ENCODE data around the gene DNAH17.

The DNAH17 gene

DNA sequence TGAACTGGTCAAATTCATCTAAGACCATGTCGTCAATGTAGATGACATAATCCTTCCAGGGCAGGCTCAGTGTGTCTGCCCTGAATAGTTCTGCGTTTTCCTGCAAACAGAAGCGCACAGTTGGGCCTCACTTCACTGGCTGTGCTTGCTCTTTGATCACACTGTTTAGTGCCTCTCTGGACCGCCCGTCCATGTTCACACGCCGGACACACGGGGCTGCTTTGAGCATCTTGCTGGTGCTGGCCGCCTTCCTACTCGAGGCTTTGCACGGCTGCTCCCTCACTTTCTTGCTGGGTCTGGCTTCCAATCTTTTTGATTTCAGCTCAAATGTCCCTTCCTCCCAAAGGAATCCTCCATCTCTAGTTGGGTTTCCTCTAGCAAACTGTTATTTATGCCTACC, 37.4 kb downstream of the DNAH17 start:
- Histone ChIP-seq H3K36me3 (ENCODE audit: control insufficient read depth, insufficient read depth, low read length) (no peaks in the 10 kb centered on the region), H3K9ac (ENCODE audit: low read length) (no peak overlapping the region), H3K27ac (ENCODE audit: low read depth, low read length) (no peak overlapping the region), H3K27me3 (ENCODE audit: control insufficient read depth, insufficient read depth, low read length) (no peaks in the 10 kb centered on the region), H3K4me1 (ENCODE audit: control insufficient read depth, insufficient read depth, low read length) (peaks cover 4% of the 10 kb centered on the region; the same call in 1 of the 2 replicates), H3K9me3 (ENCODE audit: control insufficient read depth, insufficient read depth, low read depth, low read length) (no peaks in the 10 kb centered on the region), H3K4me3 (ENCODE audit: low read depth, low read length) (no peak overlapping the region)

DNA sequence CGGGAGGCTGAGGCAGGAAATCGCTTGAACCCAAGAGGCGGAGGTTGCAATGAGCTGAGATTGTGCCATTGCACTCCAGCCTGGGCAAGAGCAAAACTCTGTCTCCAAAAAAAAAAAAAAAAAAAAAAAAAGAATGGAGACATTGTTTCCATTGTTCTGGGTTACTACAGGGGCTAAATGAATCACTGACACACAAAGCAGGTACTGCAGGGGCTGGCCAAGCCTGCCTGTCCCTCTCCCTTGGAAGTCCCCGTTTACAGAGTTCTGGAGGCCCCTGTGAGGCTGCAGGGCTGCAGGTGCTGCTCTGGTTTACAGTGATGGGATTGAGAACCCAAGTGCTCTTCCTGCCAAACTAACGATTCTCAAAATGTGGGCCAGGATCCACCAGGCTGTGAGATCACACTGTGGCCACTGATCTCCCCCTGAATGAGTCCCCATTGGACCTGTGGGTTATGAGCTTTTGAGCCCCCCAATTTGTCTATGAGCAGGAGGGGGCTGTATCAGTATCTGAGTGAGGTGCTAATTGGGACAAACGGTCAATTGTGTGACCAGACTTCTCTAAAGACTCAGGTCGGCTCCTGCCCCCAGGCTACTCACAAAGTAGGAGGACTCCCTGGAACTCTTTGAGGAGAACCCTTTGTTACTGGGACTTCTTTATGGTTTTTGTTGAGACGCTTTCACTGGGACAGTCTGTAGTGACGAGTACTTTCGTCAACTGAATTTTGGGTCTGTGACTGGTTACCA, 39.0 kb downstream of the DNAH17 start:
- Histone ChIP-seq H3K27ac (ENCODE audit: low read depth, low read length) (no peak overlapping the region), H3K9ac (ENCODE audit: low read length) (no peak overlapping the region), H3K4me1 (ENCODE audit: control insufficient read depth, insufficient read depth, low read length) (peaks cover 4% of the 10 kb centered on the region; the same call in 1 of the 2 replicates), H3K27me3 (ENCODE audit: control insufficient read depth, insufficient read depth, low read length) (no peaks in the 10 kb centered on the region), H3K4me3 (ENCODE audit: low read depth, low read length) (no peak overlapping the region), H3K9me3 (ENCODE audit: control insufficient read depth, insufficient read depth, low read depth, low read length) (no peaks in the 10 kb centered on the region), H3K36me3 (ENCODE audit: control insufficient read depth, insufficient read depth, low read length) (no peaks in the 10 kb centered on the region)

DNA sequence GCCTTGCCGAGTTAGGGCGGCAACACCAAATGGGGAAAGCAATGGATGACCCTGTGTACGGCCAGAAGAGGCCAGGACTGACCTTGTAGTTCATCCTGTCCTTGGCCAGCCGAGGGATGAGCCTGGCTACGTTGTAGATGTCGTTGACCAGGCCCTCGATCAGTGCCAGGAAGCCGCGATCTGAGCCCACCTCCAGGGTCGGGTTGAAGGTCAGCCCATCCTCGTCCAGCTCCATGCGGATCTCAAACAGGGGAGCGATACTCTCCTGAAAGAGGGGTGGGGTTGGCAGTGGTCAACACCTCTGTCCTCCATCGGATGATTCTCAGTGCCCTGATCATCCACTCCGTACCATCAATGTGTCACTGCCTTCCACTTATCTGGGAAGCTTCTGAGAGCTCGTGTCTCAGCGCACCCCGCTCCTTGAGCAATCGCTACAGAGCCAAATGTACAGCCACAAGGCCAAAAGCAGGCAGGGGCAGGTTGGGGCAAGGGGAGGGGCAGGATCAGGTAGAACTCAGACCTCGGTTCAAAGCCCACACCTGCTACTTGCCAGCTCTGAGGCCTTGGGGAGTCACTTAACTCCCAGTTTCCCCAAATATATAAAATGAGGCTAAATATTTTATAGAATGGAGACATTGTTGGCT, 39.9 kb downstream of the DNAH17 start:
- H3K4me1 ChIP-seq (ENCODE audit: control insufficient read depth, insufficient read depth, low read length): peaks cover 4% of the 10 kb centered on the region; the same call in 1 of the 2 replicates
- H3K9me3 ChIP-seq (ENCODE audit: control insufficient read depth, insufficient read depth, low read depth, low read length): no peaks in the 10 kb centered on the region
- H3K4me3 ChIP-seq (ENCODE audit: low read depth, low read length): no peak overlapping the region
- no peak overlapping the region for H3K9ac ChIP-seq (ENCODE audit: low read length)
- H3K27ac ChIP-seq (ENCODE audit: low read depth, low read length): no peak overlapping the region
- H3K27me3 ChIP-seq (ENCODE audit: control insufficient read depth, insufficient read depth, low read length): no peaks in the 10 kb centered on the region
- H3K36me3 ChIP-seq (ENCODE audit: control insufficient read depth, insufficient read depth, low read length): no peaks in the 10 kb centered on the region

DNA sequence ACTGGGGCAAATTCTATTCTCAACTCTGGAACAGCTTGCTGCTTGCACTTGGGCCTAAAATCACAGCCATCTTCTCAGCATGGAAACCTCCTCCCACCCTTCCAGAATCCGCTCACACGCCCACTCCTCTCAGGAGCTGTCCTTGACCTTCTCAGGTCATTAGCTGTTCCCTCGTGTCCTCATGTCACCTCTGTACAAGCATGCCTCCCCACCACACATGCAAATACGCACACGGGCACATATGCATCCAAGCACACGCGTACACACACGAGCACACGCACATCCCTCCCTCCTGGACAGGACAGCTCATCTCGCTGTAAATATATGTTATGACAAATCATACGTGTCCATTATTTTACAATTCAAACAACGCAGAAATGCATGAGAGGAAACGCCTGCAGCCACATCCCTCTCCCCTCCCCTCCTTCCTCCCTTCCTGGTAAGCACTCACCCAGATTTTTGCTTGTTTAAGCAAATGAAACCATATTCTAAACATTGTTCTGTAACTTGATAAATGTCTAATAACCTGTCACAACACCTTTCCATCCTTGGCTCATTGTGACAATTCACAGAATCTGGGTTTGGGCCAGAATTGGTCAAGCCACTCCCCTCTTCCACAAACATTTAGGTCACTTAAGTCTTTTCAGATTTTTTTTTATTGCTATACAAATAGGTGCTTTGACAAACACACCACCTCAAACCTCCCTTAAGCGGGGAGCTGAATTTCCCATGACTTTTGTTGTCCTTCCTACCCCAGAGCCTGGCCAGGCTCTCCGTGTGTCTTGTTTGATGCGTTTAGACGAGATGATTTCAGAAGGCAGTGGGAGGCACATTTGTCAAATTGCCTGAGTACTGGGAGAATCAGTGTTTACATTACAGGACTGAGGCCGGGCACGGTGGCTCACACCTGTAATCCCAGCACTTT, 41.7 kb downstream of the DNAH17 start:
- H3K4me1 ChIP-seq (ENCODE audit: control insufficient read depth, insufficient read depth, low read length): no peaks in the 10 kb centered on the region
- no peak overlapping the region for H3K9ac ChIP-seq (ENCODE audit: low read length)
- no peak overlapping the region for H3K27ac ChIP-seq (ENCODE audit: low read depth, low read length)
- no peaks in the 10 kb centered on the region for H3K36me3 ChIP-seq (ENCODE audit: control insufficient read depth, insufficient read depth, low read length)
- H3K9me3 ChIP-seq (ENCODE audit: control insufficient read depth, insufficient read depth, low read depth, low read length): no peaks in the 10 kb centered on the region
- H3K27me3 ChIP-seq (ENCODE audit: control insufficient read depth, insufficient read depth, low read length): no peaks in the 10 kb centered on the region
- H3K4me3 ChIP-seq (ENCODE audit: low read depth, low read length): no peak overlapping the region

DNA sequence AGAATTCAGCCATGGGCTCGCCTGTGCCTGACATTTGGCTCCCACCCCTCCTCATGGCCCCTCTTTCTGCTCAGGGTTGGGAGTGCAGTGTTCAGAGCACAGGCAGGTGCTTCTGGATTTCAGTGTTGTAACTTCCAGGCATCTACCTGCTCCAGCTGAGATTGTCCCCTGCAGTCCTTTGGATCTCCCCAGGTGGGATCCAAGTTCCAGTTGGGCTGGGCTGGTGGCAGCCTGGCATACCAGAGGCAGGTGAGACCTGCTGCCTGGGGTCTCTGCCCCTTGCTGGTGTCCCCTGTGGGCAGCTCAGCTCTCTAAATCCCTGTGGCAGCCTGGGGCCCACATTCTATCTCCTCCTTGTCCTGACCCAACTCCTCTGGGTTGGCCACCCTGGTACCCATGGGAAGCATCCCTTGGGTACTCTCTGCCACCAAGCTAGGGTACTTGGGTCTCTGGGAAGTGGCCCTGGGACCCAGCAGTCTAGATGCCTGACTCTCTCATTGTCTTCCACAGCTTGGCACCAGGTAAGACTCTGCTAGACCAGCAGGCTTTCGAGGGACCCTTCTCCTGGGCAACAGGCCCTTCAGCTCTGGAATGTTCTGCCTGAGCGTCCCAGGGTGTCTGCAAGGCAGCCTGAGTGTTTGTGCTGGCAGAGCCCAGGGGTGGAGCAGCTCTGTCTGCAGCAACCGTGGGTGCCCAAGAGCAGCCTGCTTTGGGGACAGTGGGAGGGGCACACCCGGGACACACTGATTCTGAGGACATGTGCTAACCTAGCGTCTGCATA, 42.5 kb downstream of the DNAH17 start:
- Histone ChIP-seq H3K9me3 (ENCODE audit: control insufficient read depth, insufficient read depth, low read depth, low read length) (no peaks in the 10 kb centered on the region), H3K4me3 (ENCODE audit: low read depth, low read length) (no peak overlapping the region), H3K36me3 (ENCODE audit: control insufficient read depth, insufficient read depth, low read length) (no peaks in the 10 kb centered on the region), H3K4me1 (ENCODE audit: control insufficient read depth, insufficient read depth, low read length) (no peaks in the 10 kb centered on the region), H3K9ac (ENCODE audit: low read length) (no peak overlapping the region), H3K27me3 (ENCODE audit: control insufficient read depth, insufficient read depth, low read length) (no peaks in the 10 kb centered on the region), H3K27ac (ENCODE audit: low read depth, low read length) (no peak overlapping the region)

DNA sequence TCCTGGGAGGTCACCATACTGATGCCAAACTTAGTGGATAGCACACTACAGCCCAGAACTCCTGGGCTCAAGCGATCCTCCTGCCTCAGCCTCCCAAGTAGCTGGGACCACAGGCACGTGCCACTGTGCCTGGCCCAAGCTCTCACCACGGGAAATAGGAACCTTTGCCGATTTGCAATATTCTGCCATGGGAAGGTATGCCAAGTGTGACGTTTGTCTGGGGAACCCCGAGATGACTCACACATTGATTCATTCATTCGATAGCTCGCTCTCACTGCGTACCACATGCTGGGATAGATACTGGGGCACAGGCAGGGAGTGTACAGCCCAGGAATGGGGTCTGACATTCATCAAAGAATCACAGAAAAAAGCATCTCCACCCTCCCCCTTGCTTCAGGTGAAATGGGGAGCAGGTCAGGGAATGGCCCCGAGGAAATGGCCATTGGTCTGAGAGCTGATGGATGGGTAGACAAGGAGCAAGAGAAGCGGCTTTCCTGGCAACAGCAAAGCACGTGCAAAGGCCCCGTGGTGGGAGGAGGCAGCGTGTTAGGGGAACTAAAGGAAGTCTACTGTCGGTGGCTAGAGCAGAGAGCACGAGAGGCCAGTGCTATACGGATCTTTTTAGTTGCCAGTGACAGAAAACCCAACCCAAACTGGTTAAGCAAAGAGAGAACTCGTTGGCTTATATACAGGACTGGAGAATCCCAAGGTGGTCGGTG, 44.1 kb downstream of the DNAH17 start:
- Histone ChIP-seq H3K36me3 (ENCODE audit: control insufficient read depth, insufficient read depth, low read length) (no peaks in the 10 kb centered on the region), H3K4me1 (ENCODE audit: control insufficient read depth, insufficient read depth, low read length) (no peaks in the 10 kb centered on the region), H3K27ac (ENCODE audit: low read depth, low read length) (no peak overlapping the region), H3K9me3 (ENCODE audit: control insufficient read depth, insufficient read depth, low read depth, low read length) (no peaks in the 10 kb centered on the region), H3K27me3 (ENCODE audit: control insufficient read depth, insufficient read depth, low read length) (no peaks in the 10 kb centered on the region), H3K4me3 (ENCODE audit: low read depth, low read length) (no peak overlapping the region), H3K9ac (ENCODE audit: low read length) (no peak overlapping the region)

DNA sequence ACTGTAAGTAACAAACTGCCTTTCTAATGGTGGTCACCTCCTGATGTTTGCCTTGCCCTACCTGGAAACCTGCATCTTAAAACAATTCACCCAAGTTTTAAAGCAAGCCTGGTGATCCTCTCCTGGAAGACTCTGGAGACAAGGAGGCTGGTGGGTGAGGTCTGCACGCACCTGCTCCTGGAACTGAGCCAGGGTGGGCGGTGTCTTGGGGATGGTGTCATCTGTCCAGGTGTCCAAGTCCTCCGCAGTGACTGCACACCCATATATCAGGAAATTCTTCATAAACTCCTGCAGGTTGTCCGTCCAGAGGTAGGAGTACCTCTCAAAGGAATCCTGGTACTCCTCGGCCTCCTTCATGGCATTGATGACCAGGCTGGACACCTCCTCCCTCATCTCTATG, 44.9 kb downstream of the DNAH17 start:
- Histone ChIP-seq H3K9me3 (ENCODE audit: control insufficient read depth, insufficient read depth, low read depth, low read length) (no peaks in the 10 kb centered on the region), H3K36me3 (ENCODE audit: control insufficient read depth, insufficient read depth, low read length) (no peaks in the 10 kb centered on the region), H3K27ac (ENCODE audit: low read depth, low read length) (no peak overlapping the region), H3K9ac (ENCODE audit: low read length) (no peak overlapping the region), H3K4me1 (ENCODE audit: control insufficient read depth, insufficient read depth, low read length) (no peaks in the 10 kb centered on the region), H3K4me3 (ENCODE audit: low read depth, low read length) (no peak overlapping the region), H3K27me3 (ENCODE audit: control insufficient read depth, insufficient read depth, low read length) (no peaks in the 10 kb centered on the region)

DNA sequence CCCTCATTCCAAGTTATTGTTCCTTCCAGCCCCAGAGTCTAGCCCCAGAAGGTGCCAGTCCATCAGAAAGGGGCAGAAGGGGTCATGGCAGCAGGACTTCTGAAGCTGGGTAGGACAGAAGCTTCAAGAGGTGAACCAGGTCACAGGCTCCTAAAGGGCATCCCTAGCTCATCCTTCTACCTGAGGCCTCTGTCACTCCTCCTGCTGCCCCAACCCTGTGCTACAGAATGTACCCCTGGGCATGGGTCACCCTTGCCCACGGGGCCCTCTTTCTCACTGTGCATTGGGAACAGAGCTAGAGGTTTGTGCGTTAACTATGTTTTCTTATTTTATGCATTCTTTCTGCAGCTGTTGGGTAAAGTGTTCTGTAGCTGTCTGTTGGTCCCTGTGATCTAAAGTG, 46.5 kb downstream of the DNAH17 start:
- Histone ChIP-seq H3K27ac (ENCODE audit: low read depth, low read length) (no peak overlapping the region), H3K27me3 (ENCODE audit: control insufficient read depth, insufficient read depth, low read length) (no peaks in the 10 kb centered on the region), H3K36me3 (ENCODE audit: control insufficient read depth, insufficient read depth, low read length) (no peaks in the 10 kb centered on the region), H3K4me3 (ENCODE audit: low read depth, low read length) (no peak overlapping the region), H3K9me3 (ENCODE audit: control insufficient read depth, insufficient read depth, low read depth, low read length) (no peaks in the 10 kb centered on the region), H3K4me1 (ENCODE audit: control insufficient read depth, insufficient read depth, low read length) (peaks cover 5% of the 10 kb centered on the region; the same call in 1 of the 2 replicates), H3K9ac (ENCODE audit: low read length) (no peak overlapping the region)

DNA sequence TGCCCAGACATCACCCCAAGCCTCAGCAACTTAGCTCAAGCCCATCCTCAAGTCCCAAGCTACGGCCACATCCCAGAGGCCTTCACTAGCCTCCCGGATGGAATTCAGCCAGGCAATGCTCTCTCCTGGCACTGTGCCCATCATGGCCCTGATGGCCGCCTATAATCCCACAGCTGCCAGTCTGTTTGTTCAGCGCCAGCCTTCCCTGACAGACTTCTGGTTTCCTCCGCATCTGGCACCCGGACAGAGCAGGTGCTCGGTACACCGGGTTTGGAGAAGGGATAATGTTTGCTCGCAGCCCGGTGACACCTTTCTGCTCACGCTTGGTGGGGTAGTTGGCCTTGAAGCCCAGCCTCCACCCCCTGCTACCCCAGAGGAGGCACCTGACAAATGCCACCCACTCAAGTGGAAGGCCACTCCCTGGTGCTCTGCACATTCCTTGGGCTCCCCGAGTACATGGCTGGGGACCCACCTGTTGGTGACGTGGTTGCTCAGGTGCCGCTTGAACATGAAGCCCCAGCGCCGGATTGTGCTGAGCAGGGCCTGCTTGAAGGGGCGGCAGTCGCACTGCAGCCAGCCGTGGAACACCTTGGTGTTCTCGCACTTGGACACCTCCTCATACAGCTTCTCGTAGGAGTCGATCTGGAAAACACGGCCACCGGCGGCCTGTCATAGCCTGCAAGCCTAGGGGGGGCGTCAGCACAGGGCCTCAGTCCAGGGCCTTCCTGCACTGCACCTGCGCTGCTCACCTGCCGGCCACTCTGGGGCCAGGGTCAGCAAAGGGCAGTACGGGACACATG, 47.1 kb downstream of the DNAH17 start:
- Histone ChIP-seq H3K27ac (ENCODE audit: low read depth, low read length) (no peak overlapping the region), H3K9ac (ENCODE audit: low read length) (no peak overlapping the region), H3K9me3 (ENCODE audit: control insufficient read depth, insufficient read depth, low read depth, low read length) (no peaks in the 10 kb centered on the region), H3K27me3 (ENCODE audit: control insufficient read depth, insufficient read depth, low read length) (no peaks in the 10 kb centered on the region), H3K4me1 (ENCODE audit: control insufficient read depth, insufficient read depth, low read length) (peaks cover 5% of the 10 kb centered on the region; the same call in 1 of the 2 replicates), H3K4me3 (ENCODE audit: low read depth, low read length) (no peak overlapping the region), H3K36me3 (ENCODE audit: control insufficient read depth, insufficient read depth, low read length) (no peaks in the 10 kb centered on the region)

All from HUES6 (cell line).